Measurements from ENCODE around the gene EPHA8. TPM values are rescaled to one million over a fixed set of nuclear protein-coding genes. Genes with fewer than 3 reads are reported as not detected.

Gene EPHA8
- total and polyA plus RNA-seq, 2 of the 4 experiments (the other 2 are of a cell fraction), result not detected

- WGBS, 2 experiments (ENCODE audit: extremely low coverage in 2 of 2, insufficient read length in 1 of 2), result 43% methylated on average over 9 of the region's 16 CpGs; no CpG with 5 or more reads in 1 of the 2 experiments
- TF ChIP-seq RAD21 (IDR thresholded peaks at IDR 0.05; ENCODE audit: low read length) (no peak), RCOR1 (IDR thresholded peaks at IDR 0.05; ENCODE audit: insufficient replicate concordance, low read length) (no peak), NFE2L2 (IDR thresholded peaks at IDR 0.05; ENCODE audit: low read depth, low read length) (no peak), MAFK (IDR thresholded peaks at IDR 0.05; ENCODE audit: low read depth, low read length) (no peak), MAZ (IDR thresholded peaks at IDR 0.05; ENCODE audit: borderline replicate concordance, low read depth, low read length) (no peak), CTCF (conservative IDR thresholded peaks at IDR 0.05; ENCODE audit: low read depth, low read length) (no peak), POLR2A (IDR thresholded peaks at IDR 0.05; ENCODE audit: low read depth, low read length) (no peak), MXI1 (IDR thresholded peaks at IDR 0.05; ENCODE audit: borderline replicate concordance, low read depth, low read length) (no peak), USF2 (IDR thresholded peaks at IDR 0.05; ENCODE audit: low read depth, low read length) (no peak), CHD1 (IDR thresholded peaks at IDR 0.05; ENCODE audit: low read depth, low read length) (no peak), BHLHE40 (IDR thresholded peaks at IDR 0.05; ENCODE audit: low read depth, low read length) (no peak), SMC3 (IDR thresholded peaks at IDR 0.05; ENCODE audit: low read depth, low read length) (no peak), FOS (IDR thresholded peaks at IDR 0.05; ENCODE audit: low read depth, low read length) (no peak), RFX5 (IDR thresholded peaks at IDR 0.05; ENCODE audit: low read depth, low read length) (no peak), CEBPB (IDR thresholded peaks at IDR 0.05; ENCODE audit: low read depth, low read length) (no peak)
- Histone ChIP-seq H3K36me3 (ENCODE audit: control insufficient read depth, insufficient read depth, low read length) (no peaks in the 10 kb centered on the region), H2BK120ac (ENCODE audit: low read depth, low read length) (no peak overlapping the region), H3K27ac (ENCODE audit: insufficient read depth, low read length) (no peak overlapping the region), H3K14ac (replicated peaks; ENCODE audit: low read depth, low read length) (no peak overlapping the region), H3K4me1 (ENCODE audit: control insufficient read depth, insufficient read depth, low read length) (no peaks in the 10 kb centered on the region), H2BK20ac (ENCODE audit: low read depth, low read length) (no peak overlapping the region), H3K9me3 (ENCODE audit: control insufficient read depth, insufficient read depth, low read length) (no peaks in the 10 kb centered on the region), H3K9me1 (ENCODE audit: insufficient read depth, low read length) (no peaks in the 10 kb centered on the region; the same call in 1 of the 2 replicates), H4K8ac (ENCODE audit: low read depth in 2 of 2, low read length in 2 of 2) (no peak overlapping the region), H4K20me1 (ENCODE audit: insufficient read depth, low read length) (no peaks in the 10 kb centered on the region; the same call in 1 of the 2 replicates), H3K23ac (ENCODE audit: low read depth, low read length) (no peak overlapping the region), H3K27me3 (ENCODE audit: control insufficient read depth, insufficient read depth, low read length) (peaks cover 61% of the 10 kb centered on the region), H3K18ac (ENCODE audit: low read depth, low read length) (no peak overlapping the region), H3K79me1 (ENCODE audit: low read depth in 1 of 2, low read length in 2 of 2) (no peaks in the 10 kb centered on the region), H2BK15ac (ENCODE audit: low read depth, low read length) (no peak overlapping the region), H3K4ac (ENCODE audit: low read depth, low read length) (no peak overlapping the region), H2AK9ac (replicated peaks; ENCODE audit: low read depth, low read length, poor library complexity) (no peak overlapping the region), H2AFZ (replicated peaks; ENCODE audit: low read length, poor library complexity) (no peak overlapping the region), H3K56ac (ENCODE audit: extremely low read depth, insufficient read depth, low read length) (no peak overlapping the region), H2BK5ac (ENCODE audit: low read depth, low read length, poor library complexity, severe bottlenecking) (no peak overlapping the region), H3K4me3 (ENCODE audit: insufficient read depth, low read depth, low read length) (no peak overlapping the region), H3K4me2 (ENCODE audit: low read depth, low read length) (no peak overlapping the region), H3K9ac (ENCODE audit: low read depth, low read length) (no peak overlapping the region), H4K5ac (ENCODE audit: low read depth, low read length) (no peak overlapping the region), H4K91ac (ENCODE audit: insufficient read depth, low read depth, low read length) (no peak overlapping the region), H2AK5ac (ENCODE audit: low read depth, low read length) (no peak overlapping the region)
- dilution Hi-C loops (cut with HindIII; ENCODE audit: low sequenced_read_pairs, unreplicated experiment), result no loop called here
- in situ Hi-C loops (cut with MboI; ENCODE audit: low sequenced_read_pairs), result no loop called here
- ATAC-seq (ENCODE audit: low read depth), result no peak
- CTCF ChIA-PET, result no interaction called here
- POLR2A ChIA-PET (ENCODE audit: unreplicated experiment), result no interaction called here
- BruUV-seq (replicated peaks), result no TSS peak
- intact Hi-C loops (cut with micrococcal nuclease), result no loop called here
- no peak for DNase-seq
Observed at GRCh38 chr1:22618056-22618455, 54.8 kb downstream of the EPHA8 start.
